ENCODE results near the gene PUM1.

Gene PUM1

GRCh38 chr1:30903343-30904034 lies 162.0 kb downstream of the PUM1 start:
- DNase-seq: no peak

DNA sequence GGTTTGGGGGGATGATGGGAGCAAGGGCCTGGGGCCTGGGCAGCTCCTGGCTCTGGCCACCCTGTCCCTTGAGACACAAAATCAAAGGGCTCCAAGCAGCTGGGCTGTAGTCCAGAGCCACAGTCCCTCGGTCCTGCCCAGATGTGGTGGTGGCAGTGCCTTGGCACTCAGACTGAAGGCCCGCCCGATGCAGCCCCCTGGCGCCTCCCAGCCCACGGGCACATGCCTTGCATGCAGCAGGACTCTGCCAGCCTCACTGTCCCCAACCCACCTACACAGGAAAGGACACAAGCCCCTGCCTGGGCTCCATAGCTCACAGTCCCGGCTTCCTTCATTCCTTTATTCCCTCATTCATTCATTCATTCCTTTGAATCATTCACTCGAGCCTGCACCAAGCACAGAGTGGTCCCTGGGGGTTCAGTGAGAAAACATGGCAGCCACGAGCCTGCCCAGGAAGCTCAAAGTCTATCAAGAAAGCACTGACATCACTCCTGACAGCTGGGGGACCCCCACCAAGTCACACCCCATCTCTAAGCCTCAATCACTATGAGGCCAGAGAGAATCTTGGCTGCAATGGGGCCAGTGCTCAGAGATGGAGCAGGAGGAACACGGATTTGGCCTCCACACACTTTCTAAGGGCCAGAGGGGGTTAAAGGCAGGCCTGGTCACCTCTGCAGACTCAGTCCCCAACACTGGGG lies 162.8 kb downstream of the PUM1 start:
- no peak for DNase-seq

- no peak for DNase-seq
Observed at GRCh38 chr1:30901798-30902581, 163.5 kb downstream of the PUM1 start.

DNA sequence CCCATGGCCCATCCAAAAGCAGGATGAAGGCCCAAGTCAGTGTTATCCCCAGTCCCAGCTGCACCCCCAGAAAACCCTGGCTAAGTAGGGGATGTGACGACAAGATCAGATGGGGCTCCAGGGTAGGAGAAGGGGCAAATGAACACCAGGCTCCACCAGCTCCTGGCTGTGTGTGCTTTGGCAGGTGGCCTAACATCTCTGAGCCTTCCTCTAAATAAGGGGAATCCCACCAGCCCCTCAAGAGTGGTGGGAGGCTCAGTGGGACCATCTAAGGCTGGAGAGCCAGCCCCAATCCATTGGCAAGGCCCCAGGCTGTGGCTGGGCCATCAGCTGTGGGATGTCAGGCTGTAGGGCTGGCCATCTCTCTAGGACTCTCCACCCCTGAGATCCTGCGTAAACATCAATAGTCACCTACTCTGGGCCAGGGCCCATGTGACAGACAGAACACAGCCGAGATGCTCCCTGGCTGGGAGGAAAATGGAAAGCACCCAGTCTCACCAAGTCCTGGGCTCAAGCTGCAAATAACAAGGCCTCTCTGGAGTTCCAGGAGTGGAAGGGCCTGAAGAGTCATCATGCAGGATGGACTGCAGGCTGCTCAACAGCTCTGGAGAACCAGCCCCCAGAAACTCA lies 164.5 kb downstream of the PUM1 start:
- DNase-seq: no peak

- no peak for DNase-seq
Observed at GRCh38 chr1:30900486-30900885, 165.0 kb downstream of the PUM1 start.

DNA sequence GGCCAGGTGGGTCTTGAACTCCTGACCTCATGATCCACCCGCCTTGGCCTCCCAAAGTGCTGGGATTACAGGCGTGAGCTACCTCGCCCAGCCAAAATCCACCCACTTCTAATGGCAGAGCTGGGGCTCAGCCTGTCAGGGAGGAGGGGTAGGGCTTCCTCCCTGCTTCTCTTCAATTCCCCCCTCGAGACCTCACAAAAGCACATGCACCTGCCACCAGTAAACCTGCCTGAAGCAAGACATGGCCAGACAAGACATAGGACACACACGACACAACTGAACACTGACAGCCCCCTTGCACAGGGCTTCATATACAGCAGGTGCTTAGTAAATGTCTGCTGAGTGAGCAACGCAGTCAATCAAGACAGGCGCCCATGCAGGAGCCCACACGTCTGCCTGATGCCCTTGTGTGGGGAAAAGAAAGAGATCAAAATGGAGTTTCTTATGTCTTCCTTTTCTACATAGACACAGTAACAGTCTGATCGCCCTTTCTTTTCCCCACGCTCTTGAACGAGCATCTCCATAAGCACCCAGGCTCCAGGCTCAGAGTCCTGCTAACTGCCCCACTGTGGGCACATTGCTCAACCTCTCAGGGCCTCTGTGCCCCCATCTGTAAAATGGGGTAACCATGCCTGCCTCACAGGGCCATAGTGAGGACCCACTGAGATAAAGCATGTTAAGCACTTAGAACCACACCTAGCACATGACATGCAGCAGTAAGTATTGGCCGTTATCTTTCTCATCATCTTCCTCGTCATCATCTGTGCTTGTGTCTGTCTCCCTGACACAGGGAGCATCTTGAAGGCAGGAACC lies 165.7 kb downstream of the PUM1 start:
- no peak for DNase-seq

- DNase-seq: no peak
Observed at GRCh38 chr1:30898031-30898815, 167.3 kb downstream of the PUM1 start.

GRCh38 chr1:30896905-30897304 lies 168.6 kb downstream of the PUM1 start:
- DNase-seq: no peak

DNA sequence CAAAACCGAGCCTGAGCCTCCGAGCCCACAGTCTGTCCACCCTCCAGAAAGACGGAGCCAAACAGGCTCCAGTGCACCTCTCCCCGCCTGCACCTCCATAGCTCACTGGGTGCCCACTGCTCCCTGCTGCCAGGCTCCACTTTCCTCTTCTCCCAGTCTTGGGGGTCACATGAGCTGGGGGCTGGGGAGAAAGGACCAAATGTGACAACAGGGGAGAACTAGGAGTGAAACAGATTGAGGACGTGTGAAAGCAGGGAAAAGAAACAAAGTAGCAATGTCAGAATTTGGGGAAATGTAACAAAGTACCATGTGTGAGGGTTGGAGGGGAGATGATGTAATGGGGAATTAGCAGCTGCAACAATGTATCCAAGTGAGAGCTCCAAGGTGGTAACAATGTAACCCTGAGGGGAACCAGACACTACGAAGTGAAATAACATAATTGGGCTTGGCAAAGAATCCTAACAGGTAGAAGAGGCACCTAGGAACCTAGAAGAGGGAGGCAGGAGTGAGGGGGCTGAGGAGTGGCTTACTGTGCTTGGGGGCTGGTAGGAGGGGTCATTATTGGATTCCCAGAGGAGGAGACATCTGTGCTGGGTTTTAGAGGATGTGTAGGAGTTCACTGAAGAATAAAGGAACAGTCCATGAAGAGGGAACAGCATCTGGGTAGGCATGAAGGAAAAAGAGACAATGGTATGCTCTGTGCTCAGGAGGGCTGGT lies 169.4 kb downstream of the PUM1 start:
- DNase-seq: no peak

DNA sequence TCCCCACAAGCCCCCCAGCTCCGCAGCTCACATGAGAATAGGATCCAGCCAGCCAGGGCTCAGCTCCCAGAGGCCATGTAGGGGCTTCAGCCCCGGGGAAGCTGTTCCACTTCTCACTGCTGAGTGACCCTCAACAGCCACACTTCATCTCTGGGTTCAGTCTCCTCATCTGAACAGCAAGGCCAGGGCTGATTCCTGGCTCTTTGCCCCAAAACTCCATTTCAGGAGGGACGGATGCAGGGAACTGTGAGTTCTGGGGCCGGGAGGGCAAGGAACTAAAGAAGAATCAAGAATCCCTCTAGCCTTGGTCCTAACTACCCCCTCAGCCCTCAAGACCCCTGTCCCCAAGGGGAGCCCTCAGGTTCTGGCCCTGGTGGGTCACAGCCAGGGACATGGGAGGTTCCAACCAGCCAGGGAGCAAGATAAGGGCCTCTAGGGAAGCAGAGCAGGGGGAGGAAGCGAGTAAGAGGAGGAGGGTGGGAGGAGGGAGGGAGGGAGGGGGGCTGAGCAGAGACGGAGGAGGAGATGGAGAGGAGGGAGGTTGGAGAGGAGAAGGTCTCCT lies 170.1 kb downstream of the PUM1 start:
- no peak for DNase-seq

DNA sequence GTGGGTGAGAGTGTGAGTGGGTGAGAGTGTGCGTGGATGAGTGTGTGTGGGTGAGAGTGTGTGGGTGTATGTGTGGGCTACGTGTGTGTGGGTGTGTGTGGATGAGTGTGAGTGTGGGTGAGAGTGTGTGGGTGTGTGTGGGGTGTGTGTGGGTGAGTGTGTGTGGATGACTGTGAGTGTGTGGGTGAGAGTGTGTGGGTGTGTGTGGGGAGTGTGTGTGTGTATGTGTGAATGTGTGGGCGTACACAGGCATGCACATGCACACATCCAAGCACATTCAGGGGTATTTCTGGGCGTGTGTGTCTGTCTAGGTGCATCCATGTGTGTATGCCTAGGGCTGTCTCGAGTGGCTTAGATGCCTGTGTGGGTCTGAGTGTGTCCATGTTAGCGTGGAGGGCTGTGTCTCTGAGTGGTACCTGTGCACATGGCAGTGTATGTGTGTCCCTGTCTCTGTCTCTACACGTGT lies 171.0 kb downstream of the PUM1 start:
- no peak for DNase-seq

- no peak for DNase-seq
Observed at GRCh38 chr1:30893776-30894507, 171.6 kb downstream of the PUM1 start.

DNA sequence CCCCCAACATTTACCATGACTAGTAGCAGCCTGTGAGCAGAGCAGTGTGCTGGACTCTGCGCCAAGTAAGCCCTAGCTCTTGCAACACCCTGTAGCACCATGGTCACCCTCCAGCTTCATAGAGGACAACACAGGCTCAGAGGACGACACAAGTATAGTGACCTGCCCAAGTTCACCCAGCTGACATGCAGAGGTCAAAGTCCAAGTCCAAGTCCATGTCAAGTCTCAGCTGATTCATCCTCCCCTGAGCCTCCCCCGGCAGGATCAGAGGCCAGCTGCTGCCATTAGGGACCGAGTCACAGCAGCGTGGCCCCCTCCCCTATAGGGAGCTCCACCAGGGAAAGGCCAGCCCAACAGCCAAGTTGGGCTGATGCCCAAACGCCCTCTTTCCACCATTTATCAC lies 172.8 kb downstream of the PUM1 start:
- DNase-seq: no peak

DNA sequence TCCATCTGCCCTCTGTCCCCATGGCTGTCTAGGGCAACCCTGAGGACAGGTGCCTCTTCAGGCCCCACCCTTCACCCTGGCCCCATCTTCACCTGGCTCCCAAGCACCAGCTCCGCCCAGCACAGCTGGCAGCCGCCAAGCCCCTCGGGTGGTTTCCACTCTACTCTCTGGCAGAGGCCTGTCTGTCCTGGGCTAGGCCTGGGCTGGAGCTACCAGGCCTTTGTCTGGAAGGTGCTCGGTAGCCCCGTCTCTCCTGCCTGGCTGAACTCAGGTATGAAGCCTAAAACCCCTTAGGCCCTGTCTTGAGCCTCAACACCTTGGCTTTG lies 174.3 kb downstream of the PUM1 start:
- no peak for DNase-seq

GRCh38 chr1:30890502-30891226 lies 174.9 kb downstream of the PUM1 start:
- DNase-seq: no peak

GRCh38 chr1:30889511-30889910 lies 176.0 kb downstream of the PUM1 start:
- DNase-seq: no peak

GRCh38 chr1:30888975-30889374 lies 176.5 kb downstream of the PUM1 start:
- DNase-seq: no peak

DNA sequence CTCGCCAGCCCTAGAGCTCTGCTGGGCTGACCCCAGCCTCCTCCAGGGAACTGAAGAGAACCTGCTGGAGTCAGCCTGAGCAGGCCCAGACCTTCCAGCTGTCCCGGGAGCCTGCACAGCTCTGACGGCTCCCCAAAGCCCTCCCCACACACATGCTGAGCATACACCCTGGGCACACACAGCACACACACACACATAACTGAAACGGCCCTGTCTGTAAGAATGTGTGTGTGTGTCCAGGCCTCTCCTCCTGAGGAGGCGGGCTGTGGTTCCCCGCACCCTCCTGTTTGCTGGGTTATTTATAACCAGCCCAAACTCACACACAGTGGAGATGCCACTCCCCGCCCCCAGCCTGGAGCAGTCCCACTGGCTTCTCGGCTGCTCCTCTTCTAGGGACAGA lies 177.1 kb downstream of the PUM1 start:
- no peak for DNase-seq
